Small intestine (tissue), 7 donors: ENCODE data around the gene ZNF763. TPM values are rescaled to one million over a fixed set of nuclear protein-coding genes. Genes with fewer than 3 reads are reported as not detected.
A peak's percentile ranks its signal among the peaks of the same experiment; 100 is the strongest.
"Not testable (repeated sequence)": the region's sequence is repeated elsewhere in the genome, so short reads cannot be mapped to it uniquely, and the experiment has no call there.

Source experiments
- DNase-seq, 2 donors: peaks; one replicate each; pipeline versions ENCODE4 v3.0.0 to v3.0.0-alpha.2; 2013
- FAIRE-seq: peaks from 2 replicates; lab custom pipeline; 2012; peaks lifted over from hg19 to GRCh38; lab: Jason Lieb, UNC
- H3K27ac ChIP-seq, 3 donors: one replicate each; pipeline ENCODE4 v1.5.1; 2013; ENCODE audit warnings: low read length in 2 of 3, mild to moderate bottlenecking in 2 of 3, control low read depth in 1 of 3, inconsistent platforms in 1 of 3, low read depth in 1 of 3, moderate library complexity in 1 of 3
- H3K27me3 ChIP-seq, 3 donors: one replicate each; pipeline ENCODE4 v1.6.1; 2013; ENCODE audit warnings: low read length in 3 of 3, inconsistent platforms in 1 of 3; ENCODE audit not compliant: control insufficient read depth in 3 of 3, insufficient read depth in 3 of 3
- H3K36me3 ChIP-seq, 3 donors: one replicate each; pipeline ENCODE4 v1.6.1; 2013; ENCODE audit warnings: low read length in 3 of 3, inconsistent platforms in 1 of 3, low read depth in 1 of 3, mild to moderate bottlenecking in 1 of 3, moderate library complexity in 1 of 3; ENCODE audit not compliant: control insufficient read depth in 3 of 3, insufficient read depth in 2 of 3
- H3K4me1 ChIP-seq, 3 donors: one replicate each; pipeline ENCODE4 v1.6.1; 2013; ENCODE audit warnings: low read length in 2 of 3, inconsistent platforms in 1 of 3, low read depth in 1 of 3, mild to moderate bottlenecking in 1 of 3, moderate library complexity in 1 of 3; ENCODE audit not compliant: control insufficient read depth in 3 of 3, insufficient read depth in 2 of 3
- H3K4me3 ChIP-seq, 3 donors: one replicate each; pipeline ENCODE4 v1.5.1; 2013; ENCODE audit warnings: low read length in 3 of 3, control low read depth in 1 of 3, inconsistent platforms in 1 of 3, low read depth in 1 of 3, mild to moderate bottlenecking in 1 of 3, moderate library complexity in 1 of 3
- H3K9me3 ChIP-seq, 2 donors: one replicate each; pipeline ENCODE4 v1.6.1; 2013; ENCODE audit warnings: low read depth in 1 of 2, low read length in 1 of 2; ENCODE audit not compliant: control insufficient read depth in 2 of 2, insufficient read depth in 1 of 2
- WGBS, 3 donors: extraction: QIAGEN DNeasy Blood & Tissue Kit; methylation state at CpG; one replicate each; pipeline ENCODE4 v1.1.7; 2013; 5-methylcytosine and 5-hydroxymethylcytosine counted together
- polyA plus RNA-seq, 4 donors: library from polyadenylated mRNA; stranded (reverse) in 3 of 4; unstranded in 1 of 4; fragments of 200-250 nt in 3 of 4; fragments of 120-200 nt in 1 of 4; gene quantifications; one replicate each; pipeline versions ENCODE4 v1.2.1 to v1.2.3, GENCODE V29; 2013
- donor health status: healthy with polysubstance abuse.
- donor health status: control.
- donor health status: control.
- donor health status: Bipolar disorder and iron deficiency.
- donor health status: healthy.

The ZNF763 gene
- polyA plus RNA-seq, 4 donors: 1.9 to 5.1 (median 3.5) TPM

- H3K4me1 ChIP-seq, H3K27me3 ChIP-seq, FAIRE-seq, H3K27ac ChIP-seq, H3K4me3 ChIP-seq, DNase-seq: not testable (repeated sequence)
- Histone ChIP-seq H3K9me3 (peaks cover 16 to 85% of the 10 kb centered on the region in 2 donors), H3K36me3 (peaks cover 23 to 36% (median 36%) of the 10 kb centered on the region in 3 donors)
- WGBS, 3 donors: 96 to 99% (median 98%) methylated on average over 4 of the region's 4 CpGs
These were observed 15.2 kb upstream of the ZNF763 start for GRCh38 chr19:11949614-11950080.

GRCh38 chr19:11950312-11950711 lies 14.5 kb upstream of the ZNF763 start:
- Histone ChIP-seq H3K4me1 (no peaks in the 10 kb centered on the region), H3K9me3 (peaks cover 16 to 84% of the 10 kb centered on the region in 2 donors), H3K36me3 (peaks cover 23 to 34% (median 31%) of the 10 kb centered on the region in 3 donors), H3K4me3 (no peak overlapping the region), H3K27ac (no peak overlapping the region), H3K27me3 (no peaks in the 10 kb centered on the region)
- DNase-seq: no peak
- WGBS, 3 donors: 97 to 99% (median 98%) methylated on average over 5 of the region's 5 CpGs
- FAIRE-seq: no peak

- FAIRE-seq: no peak
- 40 to 58% (median 52%) methylated on average over 26 of the region's 26 CpGs for WGBS, 3 donors
- no peak overlapping the region for H3K4me3 ChIP-seq
These were observed 1.1 kb upstream of the ZNF763 start for GRCh38 chr19:11963566-11964355.

GRCh38 chr19:11964496-11964857 lies 363 bp upstream of the ZNF763 start:
- Histone ChIP-seq H3K4me1 (peaks cover 0 to 9% (median 0%) of the 10 kb centered on the region in 3 donors), H3K27ac (peak overlapping the region; percentile 48 to 99 (median 97)), H3K36me3 (peaks cover 0 to 7% (median 0%) of the 10 kb centered on the region in 3 donors), H3K9me3 (no peaks in the 10 kb centered on the region), H3K27me3 (no peaks in the 10 kb centered on the region), H3K4me3 (peak overlapping the region in 2 of 3 donors; percentile 76 to 81)
- no peak for DNase-seq
- 6 to 9% (median 9%) methylated on average over 8 of the region's 8 CpGs for WGBS, 3 donors
- FAIRE-seq: no peak

More at GRCh38 chr19:11963566-11964355, 1.1 kb upstream of the ZNF763 start:
- Histone ChIP-seq H3K36me3 (peaks cover 0 to 5% (median 0%) of the 10 kb centered on the region in 3 donors), H3K9me3 (no peaks in the 10 kb centered on the region), H3K27ac (peak overlapping the region in 2 of 3 donors; percentile 97 to 99), H3K4me1 (peaks cover 0 to 9% (median 0%) of the 10 kb centered on the region in 3 donors), H3K27me3 (no peaks in the 10 kb centered on the region)
- DNase-seq: peak; percentile 58 to 83

GRCh38 chr19:11970174-11970573 lies 5.3 kb downstream of the ZNF763 start:
- Histone ChIP-seq H3K36me3 (peaks cover 0 to 5% (median 0%) of the 10 kb centered on the region in 3 donors), H3K27me3 (no peaks in the 10 kb centered on the region), H3K9me3 (peaks cover 0 to 9% of the 10 kb centered on the region in 2 donors), H3K4me1 (no peaks in the 10 kb centered on the region), H3K4me3 (no peak overlapping the region), H3K27ac (no peak overlapping the region)
- DNase-seq (no peak), FAIRE-seq (no peak)
- 81 to 91% (median 86%) methylated on average over 1 of the region's 1 CpG for WGBS, 3 donors

- WGBS, 3 donors: 89 to 90% (median 90%) methylated on average over 2 of the region's 2 CpGs
- peaks cover 0 to 5% (median 0%) of the 10 kb centered on the region in 3 donors for H3K36me3 ChIP-seq
- H3K4me3 ChIP-seq: no peak overlapping the region
- H3K4me1 ChIP-seq: no peaks in the 10 kb centered on the region
- DNase-seq: no peak
- H3K9me3 ChIP-seq: peaks cover 0 to 17% of the 10 kb centered on the region in 2 donors
- H3K27me3 ChIP-seq: no peaks in the 10 kb centered on the region
- H3K27ac ChIP-seq: no peak overlapping the region
- FAIRE-seq: no peak
These were observed 6.2 kb downstream of the ZNF763 start for GRCh38 chr19:11971041-11971440.

GRCh38 chr19:11973019-11973810 lies 8.4 kb downstream of the ZNF763 start:
- H3K4me3 ChIP-seq: no peak overlapping the region
- FAIRE-seq (no peak), DNase-seq (no peak)
- H3K4me1 ChIP-seq: no peaks in the 10 kb centered on the region
- peaks cover 0 to 35% of the 10 kb centered on the region in 2 donors for H3K9me3 ChIP-seq
- no peaks in the 10 kb centered on the region for H3K27me3 ChIP-seq
- WGBS, 3 donors: 81 to 88% (median 87%) methylated on average over 5 of the region's 5 CpGs
- H3K36me3 ChIP-seq: peaks cover 0 to 11% (median 2%) of the 10 kb centered on the region in 3 donors
- no peak overlapping the region for H3K27ac ChIP-seq

- H3K9me3 ChIP-seq: peaks cover 4 to 78% of the 10 kb centered on the region in 2 donors
- no peak overlapping the region for H3K27ac ChIP-seq
- no peak overlapping the region for H3K4me3 ChIP-seq
- H3K36me3 ChIP-seq: peaks cover 0 to 10% (median 2%) of the 10 kb centered on the region in 3 donors
- H3K4me1 ChIP-seq: no peaks in the 10 kb centered on the region
- DNase-seq (no peak), FAIRE-seq (no peak)
- no peaks in the 10 kb centered on the region for H3K27me3 ChIP-seq
- WGBS, 3 donors: 96 to 97% (median 97%) methylated on average over 9 of the region's 9 CpGs
These were observed 13.8 kb downstream of the ZNF763 start for GRCh38 chr19:11978492-11979100.
